Astrocyte (in vitro differentiated cells and primary cell): Measurements from ENCODE around the gene TBATA.
"Not testable (repeated sequence)": the region's sequence is repeated elsewhere in the genome, so short reads cannot be mapped to it uniquely, and the experiment has no call there.

Experiments
- EZH2 ChIP-seq: IDR thresholded peaks from 2 replicates; pipeline ENCODE4 v1.6.1; 2012; ENCODE audit warnings: mild to moderate bottlenecking, low read length, inconsistent platforms; ENCODE audit not compliant: insufficient read depth
- TF ChIP-seq, protein P1 (sequence below): IDR thresholded peaks from 2 replicates; pipeline ENCODE4 v1.5.1; 2011; ENCODE audit warnings: low read depth, mild to moderate bottlenecking, inconsistent platforms, low read length, moderate library complexity; ENCODE audit not compliant: insufficient read depth

DNA sequence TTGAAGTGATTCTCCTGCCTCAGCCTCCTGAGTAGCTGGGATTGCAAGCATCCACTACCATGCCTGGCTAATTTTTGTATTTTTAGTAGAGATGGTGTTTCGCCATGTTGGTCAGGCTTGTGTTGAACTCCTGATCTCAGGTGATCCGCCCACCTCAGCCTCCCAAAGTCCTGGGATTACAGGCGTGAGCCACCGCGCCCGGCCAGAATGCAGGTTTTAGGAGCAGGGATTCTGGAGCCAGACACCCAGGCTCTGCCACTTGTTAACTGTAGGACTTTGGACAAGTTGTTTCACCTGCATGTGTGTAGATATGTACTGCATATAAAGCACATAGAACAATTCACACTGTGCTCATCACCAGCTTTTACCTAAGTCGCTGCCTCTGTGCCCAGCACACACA, 14.7 kb downstream of the TBATA start:
- TF ChIP-seq, protein P1, sequence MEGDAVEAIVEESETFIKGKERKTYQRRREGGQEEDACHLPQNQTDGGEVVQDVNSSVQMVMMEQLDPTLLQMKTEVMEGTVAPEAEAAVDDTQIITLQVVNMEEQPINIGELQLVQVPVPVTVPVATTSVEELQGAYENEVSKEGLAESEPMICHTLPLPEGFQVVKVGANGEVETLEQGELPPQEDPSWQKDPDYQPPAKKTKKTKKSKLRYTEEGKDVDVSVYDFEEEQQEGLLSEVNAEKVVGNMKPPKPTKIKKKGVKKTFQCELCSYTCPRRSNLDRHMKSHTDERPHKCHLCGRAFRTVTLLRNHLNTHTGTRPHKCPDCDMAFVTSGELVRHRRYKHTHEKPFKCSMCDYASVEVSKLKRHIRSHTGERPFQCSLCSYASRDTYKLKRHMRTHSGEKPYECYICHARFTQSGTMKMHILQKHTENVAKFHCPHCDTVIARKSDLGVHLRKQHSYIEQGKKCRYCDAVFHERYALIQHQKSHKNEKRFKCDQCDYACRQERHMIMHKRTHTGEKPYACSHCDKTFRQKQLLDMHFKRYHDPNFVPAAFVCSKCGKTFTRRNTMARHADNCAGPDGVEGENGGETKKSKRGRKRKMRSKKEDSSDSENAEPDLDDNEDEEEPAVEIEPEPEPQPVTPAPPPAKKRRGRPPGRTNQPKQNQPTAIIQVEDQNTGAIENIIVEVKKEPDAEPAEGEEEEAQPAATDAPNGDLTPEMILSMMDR, result not testable (repeated sequence)
- not testable (repeated sequence) for TF ChIP-seq EZH2
